Spleen (tissue), 7 donors: ENCODE results near the gene CDH18.

Experiments
- CTCF ChIP-seq, 11 experiments: fragments of 200-600 bp in 7 of 11; fragments of 450-650 bp in 4 of 11; sonication (generic) in 4 of 11; IDR thresholded peaks in 8 of 11; conservative IDR thresholded peaks in 3 of 11; 1 replicate in 7 of 11; 2 replicates in 4 of 11; pipeline versions ENCODE4 v1.4.0 to v1.8.0; 2016 to 2021; ENCODE audit warnings: antibody characterized with exemption in 11 of 11, inconsistent platforms in 4 of 11, mild to moderate bottlenecking in 1 of 11
- POLR2A ChIP-seq, 3 donors: fragments of 450-650 bp; IDR thresholded peaks; one replicate each; pipeline ENCODE4 v1.5.1; 2017; ENCODE audit warnings: antibody characterized with exemption in 3 of 3, mild to moderate bottlenecking in 1 of 3
- donor health status: DM: no; HTN: no; CAD: no; lungs with moderate emphysema.
- donor health status: DM: no; HTN: no; CAD: no.
- donor health status: DM: no; HTN: no; CAD: no.

GRCh38 chr5:19918780-19919179, 69.2 kb downstream of the CDH18 start:
- TF ChIP-seq POLR2A (IDR thresholded peaks at IDR 0.05) (no peak), CTCF (IDR thresholded peaks at IDR 0.05 in 8 of 11, conservative IDR thresholded peaks at IDR 0.05 in 3 of 11) (no peak)
